ENCODE measurements around the gene ATF4. TPM values are rescaled to one million over a fixed set of nuclear protein-coding genes. Genes with fewer than 3 reads are reported as not detected.

Gene ATF4
- total RNA-seq, 2 experiments from 2014 or later: 589 to 609 TPM

DNA sequence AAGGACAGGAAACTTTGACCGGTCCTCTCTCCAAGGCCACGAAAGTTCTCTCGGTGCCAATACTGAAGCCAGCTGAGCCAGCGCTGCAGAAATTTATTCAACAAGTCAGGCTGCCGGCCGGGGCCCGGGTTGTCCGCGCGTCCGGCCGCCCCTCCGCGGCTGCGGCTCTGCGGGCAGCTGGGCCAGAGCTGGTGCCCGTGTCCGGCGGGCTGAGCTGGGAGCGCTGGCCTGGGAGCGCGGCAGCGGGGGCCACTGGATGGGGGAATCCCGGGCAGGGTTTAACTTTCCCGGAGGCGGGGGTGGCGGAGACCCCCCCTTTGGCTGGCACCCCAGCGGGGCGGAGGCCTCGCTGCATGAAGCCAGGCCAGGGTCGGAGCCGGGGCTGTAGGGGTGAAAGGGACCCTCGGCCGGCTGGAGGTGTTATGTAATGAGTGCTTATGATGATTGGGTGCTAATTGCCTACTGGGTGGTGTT is 37.9 kb downstream of the ATF4 start:
- Mint-ChIP-seq H3K27ac (no peak overlapping the region), H3K4me1 (ENCODE audit: low read depth) (peaks cover 4% of the 10 kb centered on the region), H3K9me3 (no peaks in the 10 kb centered on the region), H3K36me3 (ENCODE audit: low read depth) (no peaks in the 10 kb centered on the region), H3K27me3 (ENCODE audit: low read depth) (peaks cover 13% of the 10 kb centered on the region), H3K4me3 (peak overlapping the region; percentile 58)
- intact Hi-C loops (cut with micrococcal nuclease): loop anchor here (5.0 kb wide), 1 partner anchor 464 kb away; no protein-coding TSS in a partner anchor
- no peak for DNase-seq
- CTCF ChIA-PET: interaction anchor here (2.5 to 3.3 kb wide), 2 partner anchors 23 to 466 kb away, joined by 9 to 20 read pairs; no protein-coding TSS in a partner anchor

DNA sequence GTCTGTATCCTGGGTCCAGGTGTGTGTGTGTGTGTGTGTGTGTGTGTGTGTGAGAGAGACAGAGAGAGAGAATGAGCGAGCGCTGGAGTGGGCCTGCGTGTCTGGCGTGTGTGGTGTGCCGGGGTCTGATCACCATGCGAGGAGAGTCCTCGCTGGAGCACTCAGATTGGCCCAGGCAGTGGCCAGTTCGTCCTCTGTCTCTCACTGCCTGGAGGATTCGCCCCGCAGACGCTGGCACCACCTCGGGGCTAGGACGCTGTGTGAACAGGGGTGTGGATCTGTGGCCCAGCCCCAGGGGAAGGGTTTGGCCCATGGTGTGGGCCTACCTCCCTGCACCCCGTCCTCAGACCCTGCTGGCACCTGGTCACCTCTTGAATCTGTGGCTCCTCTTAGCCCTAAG is 38.6 kb downstream of the ATF4 start:
- Mint-ChIP-seq H3K9me3 (no peaks in the 10 kb centered on the region), H3K4me3 (no peak overlapping the region), H3K36me3 (ENCODE audit: low read depth) (no peaks in the 10 kb centered on the region), H3K27me3 (ENCODE audit: low read depth) (peaks cover 13% of the 10 kb centered on the region), H3K4me1 (ENCODE audit: low read depth) (peaks cover 4% of the 10 kb centered on the region), H3K27ac (no peak overlapping the region)
- CTCF ChIA-PET: interaction anchor here (0.6 to 3.3 kb wide), 6 partner anchors 18 to 466 kb away, joined by 3 to 20 read pairs (median 4); no protein-coding TSS in a partner anchor
- DNase-seq: no peak
- intact Hi-C loops (cut with micrococcal nuclease): loop anchor here (5.0 kb wide), 1 partner anchor 463 kb away; no protein-coding TSS in a partner anchor

DNA sequence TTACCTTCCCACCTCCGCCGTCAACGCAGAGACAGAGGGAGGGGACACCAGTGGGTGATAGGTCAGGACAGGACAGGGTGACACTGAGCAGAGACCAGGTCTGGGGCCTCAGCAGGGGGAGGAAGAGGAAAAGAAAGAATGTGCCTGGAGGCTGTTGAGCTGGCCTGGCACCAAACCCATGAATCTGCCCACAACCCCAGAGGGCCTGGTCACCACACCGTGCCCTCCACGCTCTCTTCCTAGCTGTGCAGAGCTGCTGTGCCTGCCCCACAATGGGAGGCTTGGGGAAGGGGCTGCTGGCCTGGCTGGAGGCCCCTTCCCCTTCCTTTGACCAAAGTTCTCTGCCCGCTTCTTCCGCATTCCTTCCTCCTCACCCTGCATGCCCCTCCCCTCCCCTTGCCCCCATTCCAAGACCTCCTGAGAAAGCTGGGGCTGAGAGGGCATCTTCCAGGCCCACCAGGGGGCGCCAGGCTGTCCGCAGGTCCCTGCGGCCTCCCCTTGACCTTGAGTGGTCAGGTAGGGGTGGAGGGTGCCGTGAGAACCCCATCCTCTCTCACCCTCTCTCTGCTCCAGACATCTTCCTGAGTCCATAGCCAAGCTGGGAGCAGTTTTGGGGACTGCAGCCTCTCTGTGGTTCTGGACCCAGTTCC is 39.2 kb downstream of the ATF4 start:
- Mint-ChIP-seq H3K27me3 (ENCODE audit: low read depth) (peaks cover 13% of the 10 kb centered on the region), H3K36me3 (ENCODE audit: low read depth) (no peaks in the 10 kb centered on the region), H3K4me1 (ENCODE audit: low read depth) (peaks cover 4% of the 10 kb centered on the region), H3K27ac (no peak overlapping the region), H3K9me3 (no peaks in the 10 kb centered on the region), H3K4me3 (no peak overlapping the region)
- intact Hi-C loops (cut with micrococcal nuclease): loop anchor here (5.0 kb wide), 1 partner anchor 463 kb away; no protein-coding TSS in a partner anchor
- CTCF ChIA-PET: interaction anchor here (0.5 to 3.3 kb wide), 8 partner anchors 17 to 465 kb away, joined by 3 to 20 read pairs (median 4); no protein-coding TSS in a partner anchor
- no peak for DNase-seq

DNA sequence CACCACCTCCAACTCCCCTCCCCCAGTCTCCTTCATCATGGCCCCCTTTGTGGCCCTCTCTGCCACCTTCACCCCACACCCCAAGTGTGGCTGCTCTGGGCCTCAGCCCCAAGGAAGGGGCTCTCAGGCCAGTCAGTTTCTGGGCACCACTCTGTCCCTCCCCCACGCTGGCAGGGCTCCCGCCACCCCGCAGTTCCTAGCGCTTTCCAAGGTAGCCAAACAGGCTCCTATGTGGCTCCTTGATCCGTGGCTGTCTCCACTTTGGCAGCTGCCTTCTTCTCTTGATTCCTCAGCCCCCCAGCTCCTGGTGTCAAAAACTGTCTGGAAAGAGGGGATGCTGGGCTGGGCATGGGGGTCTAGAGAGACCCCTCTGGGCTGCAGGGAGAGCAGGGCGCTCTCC is 39.8 kb downstream of the ATF4 start:
- H3K9me3 Mint-ChIP-seq: no peaks in the 10 kb centered on the region
- CTCF ChIA-PET: interaction anchor here (0.5 to 3.3 kb wide), 5 partner anchors 17 to 464 kb away, joined by 3 to 20 read pairs (median 4); no protein-coding TSS in a partner anchor
- no peaks in the 10 kb centered on the region for H3K36me3 Mint-ChIP-seq (ENCODE audit: low read depth)
- H3K4me1 Mint-ChIP-seq (ENCODE audit: low read depth): peaks cover 4% of the 10 kb centered on the region
- DNase-seq: no peak
- peaks cover 13% of the 10 kb centered on the region for H3K27me3 Mint-ChIP-seq (ENCODE audit: low read depth)
- H3K4me3 Mint-ChIP-seq: no peak overlapping the region
- no peak overlapping the region for H3K27ac Mint-ChIP-seq
- intact Hi-C loops (cut with micrococcal nuclease): no loop called here

DNA sequence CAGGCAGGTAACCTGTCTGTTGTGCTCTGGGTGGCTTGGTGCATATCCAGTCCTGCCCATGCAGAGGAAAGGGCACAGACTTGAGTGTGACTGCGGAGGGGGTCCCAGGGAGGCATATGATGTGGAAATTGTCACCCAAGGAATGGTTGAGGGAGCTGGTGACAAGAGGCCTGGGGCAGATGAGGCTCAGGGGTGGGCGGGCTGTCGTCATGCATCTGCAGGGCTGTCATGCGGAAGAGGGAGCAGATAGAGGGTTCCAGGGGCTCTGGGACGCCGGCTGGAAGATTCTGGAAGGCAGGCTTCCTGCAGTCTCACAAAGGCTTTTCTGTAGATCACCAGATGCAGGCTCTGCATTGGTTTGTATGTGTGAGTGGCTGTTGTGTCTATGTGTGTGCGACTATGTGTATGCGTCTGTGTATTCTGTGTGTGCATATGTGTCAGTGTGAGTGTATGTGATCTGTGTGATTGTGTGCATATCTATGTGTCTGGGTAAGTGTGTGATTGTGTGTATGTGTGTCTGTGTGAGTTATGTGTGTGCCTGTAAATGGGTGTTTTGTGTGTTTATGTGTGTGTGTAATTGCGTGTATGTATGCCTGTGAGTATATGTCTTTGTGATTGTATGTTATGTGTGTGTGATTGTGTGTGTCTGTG is 42.6 kb downstream of the ATF4 start:
- Mint-ChIP-seq H3K4me3 (no peak overlapping the region), H3K4me1 (ENCODE audit: low read depth) (peaks cover 12% of the 10 kb centered on the region), H3K27ac (no peak overlapping the region), H3K36me3 (ENCODE audit: low read depth) (no peaks in the 10 kb centered on the region), H3K9me3 (peaks cover 5% of the 10 kb centered on the region), H3K27me3 (ENCODE audit: low read depth) (peaks cover 3% of the 10 kb centered on the region)
- CTCF ChIA-PET: interaction anchor here (1.8 kb wide), 1 partner anchor 462 kb away, joined by 8 read pairs; no protein-coding TSS in a partner anchor
- no peak for DNase-seq
- intact Hi-C loops (cut with micrococcal nuclease): no loop called here

DNA sequence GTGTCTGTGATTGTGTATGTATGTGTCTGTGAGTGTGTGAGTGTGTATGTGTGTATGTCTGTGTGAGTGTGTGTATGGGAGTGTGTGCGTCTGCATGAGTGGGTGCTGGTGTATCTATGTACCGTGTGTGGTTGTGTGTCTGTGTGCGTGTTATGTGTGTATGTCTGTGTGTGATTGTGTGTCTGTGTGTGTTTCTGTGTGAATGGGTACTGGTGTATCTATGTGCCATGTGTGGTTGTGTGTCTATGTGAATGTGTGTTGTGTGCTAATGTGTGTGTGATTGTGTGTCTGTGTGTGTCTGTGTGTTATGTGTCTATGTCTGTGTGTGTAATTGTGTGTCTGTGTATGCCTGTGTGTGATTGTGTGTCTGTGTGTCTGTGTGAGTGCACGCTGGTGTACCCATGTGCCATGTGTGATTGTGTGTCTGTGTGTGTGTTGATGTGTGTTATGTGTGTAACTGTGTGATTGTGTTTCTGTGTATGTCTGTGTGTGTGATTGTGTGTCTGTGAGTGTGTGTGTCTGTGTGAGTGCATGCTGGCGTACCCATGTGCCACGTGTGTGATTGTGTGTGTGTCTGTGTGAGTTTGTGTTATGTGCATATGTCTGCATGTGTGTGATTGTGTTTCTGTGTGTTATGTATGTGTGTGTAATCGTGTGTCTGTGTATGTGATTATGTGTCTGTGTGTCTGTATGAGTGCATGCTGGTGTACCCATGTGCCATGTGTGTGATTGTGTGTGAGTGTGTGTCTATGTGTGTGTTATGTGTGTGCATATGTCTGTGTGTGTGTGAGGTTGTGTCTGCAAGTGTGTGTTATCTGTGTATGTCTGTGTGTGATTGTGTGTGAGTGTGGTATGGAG is 43.4 kb downstream of the ATF4 start:
- CTCF ChIA-PET: no interaction called here
- peaks cover 12% of the 10 kb centered on the region for H3K4me1 Mint-ChIP-seq (ENCODE audit: low read depth)
- H3K27me3 Mint-ChIP-seq (ENCODE audit: low read depth): no peaks in the 10 kb centered on the region
- H3K4me3 Mint-ChIP-seq: no peak overlapping the region
- no peak overlapping the region for H3K27ac Mint-ChIP-seq
- intact Hi-C loops (cut with micrococcal nuclease): no loop called here
- no peaks in the 10 kb centered on the region for H3K36me3 Mint-ChIP-seq (ENCODE audit: low read depth)
- no peak for DNase-seq
- peaks cover 5% of the 10 kb centered on the region for H3K9me3 Mint-ChIP-seq

DNA sequence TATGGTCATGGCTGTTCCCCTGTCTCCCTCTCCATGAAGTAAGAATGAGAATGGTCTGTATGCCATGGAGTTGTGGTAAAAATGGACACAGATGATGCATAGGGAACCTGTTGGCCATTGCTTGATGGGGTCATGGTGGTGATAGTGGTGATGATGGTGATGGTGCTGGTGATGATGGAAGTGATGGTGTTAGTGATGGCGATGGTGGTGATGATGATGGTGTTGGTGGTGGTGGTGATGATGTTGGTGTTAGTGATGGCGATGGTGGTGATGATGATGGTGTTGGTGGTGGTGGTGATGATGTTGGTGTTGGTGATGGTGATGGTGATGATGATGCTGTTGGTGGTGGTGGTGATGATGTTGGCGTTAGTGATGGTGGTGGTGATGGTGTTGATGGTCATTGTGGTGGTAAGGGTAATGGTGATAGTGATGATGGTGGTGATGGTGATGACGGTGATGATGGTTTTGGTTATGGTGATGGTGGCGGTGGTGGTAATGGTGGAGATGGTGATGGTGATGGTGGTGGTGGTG is 45.1 kb downstream of the ATF4 start:
- H3K9me3 Mint-ChIP-seq: peaks cover 5% of the 10 kb centered on the region
- CTCF ChIA-PET: no interaction called here
- intact Hi-C loops (cut with micrococcal nuclease): no loop called here
- peaks cover 12% of the 10 kb centered on the region for H3K4me1 Mint-ChIP-seq (ENCODE audit: low read depth)
- no peak overlapping the region for H3K4me3 Mint-ChIP-seq
- no peaks in the 10 kb centered on the region for H3K27me3 Mint-ChIP-seq (ENCODE audit: low read depth)
- no peaks in the 10 kb centered on the region for H3K36me3 Mint-ChIP-seq (ENCODE audit: low read depth)
- H3K27ac Mint-ChIP-seq: no peak overlapping the region
- DNase-seq: no peak

DNA sequence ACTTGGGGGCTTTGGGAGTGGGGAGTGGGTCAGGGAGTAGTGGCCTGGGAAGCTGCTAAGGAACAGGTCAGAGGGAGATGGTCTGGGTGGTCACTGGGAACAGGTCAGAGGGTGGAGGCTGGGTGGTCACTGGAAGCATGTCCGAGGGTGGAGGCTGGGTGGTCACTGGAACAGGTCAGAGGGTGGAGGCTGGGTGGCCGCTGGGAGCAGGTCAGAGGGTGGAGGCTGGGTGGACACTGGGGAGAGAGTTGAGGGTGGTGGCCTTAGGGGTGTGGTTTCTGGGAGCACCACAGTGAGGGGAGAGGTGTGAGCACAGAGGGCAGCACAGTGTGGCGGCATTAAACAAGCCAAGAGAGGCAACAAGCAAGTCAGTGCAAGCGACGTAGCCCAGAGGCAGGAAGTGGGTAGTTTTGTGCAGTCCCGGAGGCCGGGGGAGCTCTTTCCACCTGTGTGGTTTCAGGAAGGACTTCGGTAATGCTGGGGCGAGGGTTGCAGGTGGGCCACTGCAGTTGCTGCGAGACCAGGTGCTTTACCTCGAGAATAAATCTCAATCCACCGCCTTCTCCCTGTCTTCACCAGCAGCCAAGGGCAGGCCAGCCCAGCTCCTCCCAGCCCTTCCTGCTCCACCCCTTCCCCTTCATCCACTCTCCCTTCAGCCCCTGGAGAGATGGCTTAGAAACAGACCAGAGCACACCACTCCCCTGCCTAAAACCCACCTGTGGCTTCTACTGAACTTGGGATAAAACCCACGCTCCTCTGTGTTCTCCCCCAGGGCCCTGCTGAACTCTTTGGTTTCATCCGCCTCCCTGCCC is 47.0 kb downstream of the ATF4 start:
- no peak overlapping the region for H3K4me3 Mint-ChIP-seq
- CTCF ChIA-PET: interaction anchor here (0.7 to 1.6 kb wide), 3 partner anchors 33 to 457 kb away, joined by 3 to 5 read pairs (median 4); no protein-coding TSS in a partner anchor
- DNase-seq: peak; percentile 81
- H3K27ac Mint-ChIP-seq: peak overlapping the region; percentile 16
- no peaks in the 10 kb centered on the region for H3K36me3 Mint-ChIP-seq (ENCODE audit: low read depth)
- intact Hi-C loops (cut with micrococcal nuclease): loop anchor here (2.0 kb wide), 1 partner anchor 373 kb away; no protein-coding TSS in a partner anchor
- H3K9me3 Mint-ChIP-seq: peaks cover 5% of the 10 kb centered on the region
- peaks cover 12% of the 10 kb centered on the region for H3K4me1 Mint-ChIP-seq (ENCODE audit: low read depth)
- H3K27me3 Mint-ChIP-seq (ENCODE audit: low read depth): no peaks in the 10 kb centered on the region

DNA sequence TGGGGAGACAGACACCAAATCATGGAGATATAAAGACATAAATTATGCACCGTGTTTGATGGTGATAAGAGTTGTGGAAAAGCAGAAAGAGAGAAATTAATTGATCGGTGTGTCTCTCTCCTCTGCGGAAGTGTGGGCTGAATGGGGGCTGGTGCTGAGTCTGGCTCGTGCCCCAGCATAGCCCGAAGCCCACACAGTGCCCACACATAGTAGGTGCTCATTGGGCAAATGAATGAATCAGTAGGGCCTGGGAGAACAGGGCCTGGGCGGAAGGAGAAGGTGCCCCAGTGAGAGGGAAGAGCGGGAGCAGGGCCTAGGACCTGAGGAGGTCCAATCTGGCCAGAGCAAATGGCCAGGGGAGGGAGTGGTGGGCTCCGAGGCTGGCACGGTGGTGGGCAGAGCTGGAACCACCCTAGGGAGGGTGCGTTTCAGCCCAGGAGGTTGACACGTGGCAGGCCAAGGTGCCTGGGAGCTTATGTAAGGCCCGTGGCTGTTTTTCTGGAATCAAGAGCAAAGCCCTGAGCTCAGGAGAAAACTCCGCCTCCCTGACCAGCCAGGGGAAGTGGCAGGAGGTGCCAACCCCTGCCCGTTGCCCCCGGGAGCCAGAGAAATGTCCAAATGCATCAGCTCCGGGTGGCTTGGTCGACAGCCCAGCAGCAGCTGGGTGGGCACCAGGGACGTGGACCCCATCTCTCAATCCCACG is 48.1 kb downstream of the ATF4 start:
- Mint-ChIP-seq H3K27ac (no peak overlapping the region), H3K4me3 (no peak overlapping the region), H3K36me3 (ENCODE audit: low read depth) (no peaks in the 10 kb centered on the region), H3K4me1 (ENCODE audit: low read depth) (peaks cover 12% of the 10 kb centered on the region), H3K9me3 (peaks cover 5% of the 10 kb centered on the region), H3K27me3 (ENCODE audit: low read depth) (no peaks in the 10 kb centered on the region)
- intact Hi-C loops (cut with micrococcal nuclease): no loop called here
- no peak for DNase-seq
- CTCF ChIA-PET: no interaction called here

DNA sequence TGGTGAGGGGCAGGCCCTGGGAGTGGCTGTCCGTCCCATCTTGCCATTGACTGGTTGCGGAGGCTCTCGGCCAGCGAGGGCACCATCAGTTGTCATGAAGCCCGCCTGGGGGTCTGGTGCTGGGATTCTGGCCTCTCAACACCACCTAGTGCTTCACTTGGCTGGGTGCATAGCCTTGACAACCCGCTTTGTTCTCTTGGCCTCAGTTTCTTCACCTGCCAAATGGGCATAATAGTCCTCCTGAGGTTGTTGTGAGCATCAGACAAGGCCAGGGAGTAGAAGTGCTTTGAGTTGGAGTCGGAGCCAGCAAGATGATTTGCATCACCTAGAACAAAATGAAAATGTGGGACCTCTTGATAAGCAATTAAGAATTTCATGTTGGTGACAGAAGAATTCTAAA is 48.7 kb downstream of the ATF4 start:
- CTCF ChIA-PET: no interaction called here
- intact Hi-C loops (cut with micrococcal nuclease): no loop called here

DNA sequence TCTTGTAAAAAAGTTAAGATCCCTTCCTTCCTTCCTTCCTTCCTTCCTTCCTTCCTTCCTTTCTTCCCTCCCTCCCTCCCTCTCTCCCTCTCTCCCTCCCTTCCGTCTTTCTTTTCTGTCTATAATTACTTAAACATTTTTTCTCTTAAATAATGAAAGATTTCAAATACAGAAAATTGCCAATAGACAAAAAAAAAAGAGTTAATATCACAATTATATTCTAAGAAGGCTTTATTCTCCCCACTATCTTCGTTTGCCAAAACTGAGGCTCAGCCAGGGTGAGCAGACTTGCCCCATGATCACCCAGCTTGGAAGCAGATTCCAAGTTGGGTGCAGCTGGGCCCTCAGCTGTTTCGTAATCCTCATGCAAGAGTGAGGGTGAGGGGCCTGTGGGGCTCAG is 49.9 kb downstream of the ATF4 start:
- Mint-ChIP-seq H3K27ac (no peak overlapping the region), H3K27me3 (ENCODE audit: low read depth) (no peaks in the 10 kb centered on the region), H3K4me1 (ENCODE audit: low read depth) (peaks cover 12% of the 10 kb centered on the region), H3K9me3 (peaks cover 5% of the 10 kb centered on the region), H3K4me3 (no peak overlapping the region), H3K36me3 (ENCODE audit: low read depth) (no peaks in the 10 kb centered on the region)
- CTCF ChIA-PET: no interaction called here
- intact Hi-C loops (cut with micrococcal nuclease): no loop called here
- DNase-seq: no peak

More for the DNA sequence above, 48.7 kb downstream of the ATF4 start:
- no peak for DNase-seq
- no peaks in the 10 kb centered on the region for H3K36me3 Mint-ChIP-seq (ENCODE audit: low read depth)
- peaks cover 12% of the 10 kb centered on the region for H3K4me1 Mint-ChIP-seq (ENCODE audit: low read depth)
- peaks cover 5% of the 10 kb centered on the region for H3K9me3 Mint-ChIP-seq
- no peak overlapping the region for H3K4me3 Mint-ChIP-seq
- no peak overlapping the region for H3K27ac Mint-ChIP-seq
- no peaks in the 10 kb centered on the region for H3K27me3 Mint-ChIP-seq (ENCODE audit: low read depth)
